HG03025 (cell line): Measurements from ENCODE around the gene DCAF8.

ENCODE experiments used
- ATAC-seq: cut with Tn5 transposase; IDR thresholded peaks from one replicate; pipeline ENCODE4 v1.9.1; 2021; ENCODE audit warnings: mild to moderate bottlenecking, moderate library complexity; ENCODE audit not compliant: unreplicated experiment, low FRiP score

Gene DCAF8

DNA sequence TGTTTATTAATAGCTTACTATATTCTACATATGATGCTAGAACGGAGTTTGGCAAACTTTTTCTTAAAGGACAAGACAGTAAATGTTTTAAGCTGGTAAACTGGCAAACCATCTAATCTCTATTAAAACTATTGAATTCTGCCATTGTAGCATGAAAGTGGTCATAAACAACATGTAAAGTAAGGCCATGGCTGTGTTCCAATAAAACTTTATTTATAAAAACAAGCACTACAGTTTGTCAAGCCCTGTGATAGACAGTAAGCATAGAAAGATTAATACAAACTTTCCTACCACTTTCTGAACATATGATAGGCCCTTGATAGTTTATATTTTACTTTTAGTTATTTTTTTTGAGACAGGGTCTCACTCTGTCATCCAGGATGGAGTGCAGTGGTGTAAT is 34.8 kb downstream of the DCAF8 start:
- ATAC-seq, result no peak

GRCh38 chr1:160227034-160227433 is 35.3 kb downstream of the DCAF8 start:
- ATAC-seq, result no peak

- no peak for ATAC-seq
These were observed 35.7 kb downstream of the DCAF8 start for GRCh38 chr1:160226623-160227022.

GRCh38 chr1:160225345-160225744 is 37.0 kb downstream of the DCAF8 start:
- ATAC-seq, result no peak

DNA sequence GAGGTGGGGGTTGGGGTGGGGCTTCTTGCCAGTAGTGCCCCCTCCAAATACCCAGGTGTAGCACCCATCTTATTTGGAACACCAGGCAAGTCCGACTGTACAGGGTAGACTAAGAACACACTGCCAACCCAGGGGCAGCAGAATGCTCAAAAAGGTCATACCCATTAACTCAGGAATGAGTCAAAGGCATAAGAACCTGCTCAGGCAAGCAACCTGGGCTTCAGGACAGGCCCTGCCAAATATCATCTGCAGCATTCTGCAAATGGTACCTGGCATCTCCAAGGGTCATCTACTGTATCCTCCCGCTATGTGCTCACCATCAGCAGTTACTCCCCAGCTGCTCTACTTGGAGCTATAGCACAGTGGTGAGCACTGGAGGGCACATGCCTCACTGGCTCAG is 37.7 kb downstream of the DCAF8 start:
- ATAC-seq, result no peak

- no peak for ATAC-seq
These were observed 39.8 kb downstream of the DCAF8 start for GRCh38 chr1:160222546-160222945.

DNA sequence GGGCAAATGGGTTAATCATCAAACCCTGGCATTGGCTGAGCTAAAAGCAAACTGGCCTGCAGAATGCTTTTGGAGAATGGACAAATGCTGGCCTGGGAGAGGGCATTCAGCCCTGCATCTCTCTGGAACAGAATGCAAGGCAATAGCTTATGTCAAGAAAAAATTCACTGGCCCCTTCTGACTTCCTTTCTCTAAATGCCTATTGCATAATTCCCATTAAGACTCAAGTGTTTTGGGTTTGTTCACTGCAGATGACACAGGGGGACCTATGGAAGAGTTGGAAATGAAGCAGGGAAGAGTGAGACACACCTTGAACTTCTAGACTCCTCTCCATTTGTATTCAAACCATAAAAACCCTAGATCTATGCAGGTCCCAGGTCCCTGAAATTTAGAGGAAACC is 41.3 kb downstream of the DCAF8 start:
- no peak for ATAC-seq

- ATAC-seq, result no peak
These were observed 42.0 kb downstream of the DCAF8 start for GRCh38 chr1:160220301-160220700.

GRCh38 chr1:160219062-160219929 is 43.1 kb downstream of the DCAF8 start:
- no peak for ATAC-seq

DNA sequence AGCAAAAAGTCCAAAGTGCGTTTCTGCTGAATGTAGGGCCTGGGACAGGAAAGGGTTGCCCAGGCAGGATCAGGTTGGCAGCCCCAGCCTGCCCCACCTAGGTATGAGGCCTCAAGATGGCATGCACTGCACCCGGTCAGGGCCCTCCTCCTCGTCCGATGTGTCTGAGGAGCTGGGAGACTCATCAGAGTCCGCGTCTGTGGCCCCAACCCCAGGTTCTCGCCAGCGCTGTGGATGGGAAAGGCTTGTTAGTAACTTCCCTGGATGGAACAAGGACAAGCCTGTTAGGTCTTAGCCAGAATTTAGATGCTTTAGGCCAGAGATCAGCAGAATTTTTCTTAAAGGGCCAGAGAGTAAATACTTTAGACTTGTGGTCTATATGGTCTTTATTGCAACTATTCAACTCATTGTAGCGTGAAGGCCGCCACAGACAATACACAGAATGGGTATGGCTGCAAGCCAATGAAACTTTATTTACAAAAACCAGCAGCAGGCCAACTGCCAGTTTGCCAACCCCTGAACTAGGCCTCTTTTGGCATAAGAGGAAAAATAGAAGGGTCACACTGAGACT is 44.8 kb downstream of the DCAF8 start:
- ATAC-seq, result no peak

- no peak for ATAC-seq
These were observed 46.0 kb downstream of the DCAF8 start for GRCh38 chr1:160216301-160216700.

GRCh38 chr1:160214481-160215140 is 47.7 kb downstream of the DCAF8 start:
- no peak for ATAC-seq

DNA sequence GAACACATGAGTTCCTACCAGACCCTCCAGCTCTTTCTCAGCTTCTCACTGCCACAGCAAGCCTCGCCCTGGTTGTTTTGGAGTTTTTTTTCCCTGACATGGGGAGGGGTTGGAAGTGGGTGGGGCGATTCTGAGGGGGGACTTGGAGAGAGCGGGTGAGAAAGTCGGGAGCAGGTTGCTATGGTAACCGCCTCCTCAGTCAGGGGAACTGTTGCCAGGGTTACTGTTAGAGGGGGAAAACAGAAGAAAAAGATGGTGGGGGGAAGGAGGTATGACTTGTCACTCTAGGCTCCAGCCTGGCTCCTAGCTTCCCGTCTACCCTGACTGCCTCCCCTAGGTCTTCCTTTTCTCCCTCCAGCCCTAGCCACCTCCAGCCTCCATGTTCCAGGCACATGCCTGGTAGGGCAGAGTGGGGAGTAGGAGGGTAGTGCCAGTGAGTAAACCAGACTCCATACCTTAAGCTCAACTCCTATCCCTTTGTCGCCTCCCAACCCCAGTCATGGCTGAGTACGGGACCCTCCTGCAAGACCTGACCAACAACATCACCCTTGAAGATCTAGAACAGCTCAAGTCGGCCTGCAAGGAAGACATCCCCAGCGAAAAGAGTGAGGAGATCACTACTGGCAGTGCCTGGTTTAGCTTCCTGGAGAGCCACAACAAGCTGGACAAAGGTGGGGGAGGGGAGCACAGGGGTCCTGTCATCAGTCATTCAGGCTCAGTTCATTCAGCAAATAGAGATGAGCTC is 51.1 kb downstream of the DCAF8 start:
- no peak for ATAC-seq

DNA sequence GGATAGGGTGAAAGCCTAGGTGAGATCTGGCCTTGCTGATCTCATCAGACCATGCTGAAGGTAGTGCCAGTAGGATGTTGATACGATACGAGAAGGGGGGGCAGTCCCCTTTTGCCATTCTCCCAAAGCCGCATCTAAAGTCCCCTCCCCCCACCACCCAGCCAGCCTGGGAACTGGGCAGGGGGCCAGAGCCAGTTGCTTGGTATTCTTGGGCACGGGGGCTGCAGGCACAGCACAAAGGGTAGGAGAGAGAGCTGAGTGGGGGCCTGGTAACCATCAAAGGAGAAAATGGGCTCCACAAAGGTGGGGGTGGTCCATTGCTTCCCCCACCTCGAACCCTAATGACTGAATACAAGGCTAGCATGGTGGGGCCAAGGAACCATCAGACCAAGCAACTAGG is 51.8 kb downstream of the DCAF8 start:
- no peak for ATAC-seq

DNA sequence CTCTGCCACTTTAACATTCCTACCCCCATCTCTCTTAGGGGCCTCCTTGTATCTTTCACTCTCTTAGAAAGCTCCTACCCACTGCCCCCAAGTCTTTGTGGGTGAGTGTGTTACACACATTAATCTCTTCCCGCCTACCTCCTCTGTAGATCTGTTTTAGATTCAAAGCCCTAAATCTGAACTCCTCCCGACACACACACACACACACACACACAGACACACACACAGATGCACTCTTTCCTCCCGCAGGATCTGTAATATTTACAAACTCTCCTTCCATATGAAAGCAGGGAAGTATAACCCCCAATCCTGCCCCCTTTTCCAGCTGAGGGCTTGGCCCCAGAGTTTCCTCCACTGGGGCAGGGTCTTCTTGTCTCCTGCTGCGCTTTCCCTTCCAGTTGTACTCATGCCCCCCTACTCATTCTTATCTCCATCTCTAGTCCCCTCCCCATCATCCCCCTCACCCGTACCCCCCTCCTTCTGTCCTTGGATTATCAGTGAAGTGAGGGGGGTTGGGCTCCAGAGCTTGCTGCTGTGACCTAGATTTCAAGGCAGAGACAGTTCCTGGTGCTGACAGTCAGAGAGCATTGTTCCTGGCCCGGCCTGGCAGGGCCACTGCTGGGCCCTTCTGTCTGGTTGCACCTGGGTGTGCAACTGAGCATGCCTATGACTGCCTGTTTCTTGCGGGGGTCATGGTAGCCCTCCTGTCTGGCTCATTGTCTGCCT is 52.9 kb downstream of the DCAF8 start:
- ATAC-seq, result no peak

GRCh38 chr1:160208557-160209320 is 53.6 kb downstream of the DCAF8 start:
- no peak for ATAC-seq

- no peak for ATAC-seq
These were observed 54.4 kb downstream of the DCAF8 start for GRCh38 chr1:160207771-160208556.

GRCh38 chr1:160207118-160207650 is 55.2 kb downstream of the DCAF8 start:
- ATAC-seq, result no peak
